Activated CD8-positive, alpha-beta memory T cell treated with anti-CD3 and anti-CD28 coated beads, Interleukin-2, amount 10 ng/mL, durations not matched to agents 7 days and 5 days (primary cell): Measurements from ENCODE around the gene SSTR1. TPM values are rescaled to one million over a fixed set of nuclear protein-coding genes. Genes with fewer than 3 reads are reported as not detected.

Experiments
- ATAC-seq: fragments of 150-1000 bp; cut with Tn5 transposase; one replicate; pipeline ENCODE4 v1.10.0; 2021; ENCODE audit warnings: moderate library complexity
- CTCF ChIA-PET: fragments of 350-600 bp; sonication (Branson Sonifier 250); formaldehyde crosslinking; loops from one replicate; lab custom pipeline; 2021; ENCODE audit warnings: antibody characterized with exemption; lab: Charles Lee
- DNase-seq: peaks from one replicate; pipeline ENCODE4 v3.0.0-alpha.2; 2020
- H3K27ac Mint-ChIP-seq: one replicate; pipeline ENCODE4 v1.8.0; 2021; ENCODE audit warnings: mild to moderate bottlenecking, mixed read lengths
- H3K27me3 Mint-ChIP-seq: one replicate; pipeline ENCODE4 v1.8.0; 2021; ENCODE audit warnings: mixed read lengths
- H3K36me3 Mint-ChIP-seq: one replicate; pipeline ENCODE4 v1.8.0; 2021; ENCODE audit warnings: mild to moderate bottlenecking, mixed read lengths
- H3K4me1 Mint-ChIP-seq: one replicate; pipeline ENCODE4 v1.8.0; 2021; ENCODE audit warnings: mixed read lengths
- H3K4me3 Mint-ChIP-seq: one replicate; pipeline ENCODE4 v1.8.0; 2021; ENCODE audit warnings: mild to moderate bottlenecking, moderate library complexity, mixed read lengths
- H3K9me3 Mint-ChIP-seq: one replicate; pipeline ENCODE4 v1.8.0; 2022; ENCODE audit warnings: low read depth, mixed read lengths
- total RNA-seq, 2 experiments: library from RNA; stranded (reverse); gene quantifications; one replicate each; pipeline ENCODE4 v1.2.3, GENCODE V29; 2021

SSTR1 gene
- total RNA-seq, 2 experiments from 2014 or later, result not detected

DNA sequence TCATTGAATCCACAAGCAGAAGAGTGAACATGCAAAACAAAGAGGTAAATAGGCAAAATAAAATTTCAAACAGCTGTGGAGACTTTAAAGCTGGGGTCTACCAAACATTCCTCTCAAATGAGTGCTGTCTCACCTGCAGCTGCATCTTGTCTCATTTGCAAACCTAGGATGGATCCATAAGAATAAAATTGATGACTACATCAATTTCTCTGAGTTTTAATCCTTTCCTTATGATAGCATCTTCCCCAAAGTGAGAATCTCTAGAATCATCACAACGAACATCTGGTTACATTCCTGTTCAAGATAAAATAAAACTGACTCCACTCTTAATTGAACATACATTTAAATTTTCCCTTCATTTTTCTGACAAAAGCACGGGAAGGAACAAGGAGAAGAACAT, 18.2 kb downstream of the SSTR1 start:
- Mint-ChIP-seq H3K9me3 (peaks cover 2% of the 10 kb centered on the region), H3K36me3 (no peaks in the 10 kb centered on the region), H3K4me3 (no peak overlapping the region), H3K27ac (no peak overlapping the region), H3K4me1 (no peaks in the 10 kb centered on the region), H3K27me3 (peaks cover 3% of the 10 kb centered on the region)
- CTCF ChIA-PET, result no interaction called here
- ATAC-seq (no peak), DNase-seq (no peak)

- no peak for ATAC-seq
Measured at GRCh38 chr14:38226366-38226765, 18.7 kb downstream of the SSTR1 start.

DNA sequence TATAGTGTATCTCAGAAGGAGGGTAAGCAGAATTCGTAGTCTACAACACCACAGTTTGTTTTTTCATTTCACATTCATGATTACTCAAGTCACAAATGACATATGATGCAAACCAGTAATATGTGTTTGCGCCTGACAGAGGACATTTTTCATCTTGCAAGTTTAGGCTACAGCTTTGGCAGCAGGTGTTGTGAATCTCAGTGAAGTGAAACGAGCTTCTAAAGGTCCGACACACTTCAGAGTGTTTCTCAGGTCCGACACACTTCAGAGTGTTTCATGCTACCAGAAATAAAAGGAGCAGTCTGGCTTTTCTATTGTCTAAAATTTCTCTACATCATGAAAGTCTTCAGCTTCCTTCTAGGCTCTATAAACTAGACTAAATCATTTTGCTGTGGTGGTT, 25.5 kb downstream of the SSTR1 start:
- no peak for DNase-seq
- no peak overlapping the region for H3K4me3 Mint-ChIP-seq
- H3K27me3 Mint-ChIP-seq, result peaks cover 4% of the 10 kb centered on the region
- no peak overlapping the region for H3K27ac Mint-ChIP-seq
- ATAC-seq, result no peak
- CTCF ChIA-PET, result no interaction called here
- no peaks in the 10 kb centered on the region for H3K36me3 Mint-ChIP-seq
- no peaks in the 10 kb centered on the region for H3K4me1 Mint-ChIP-seq
- no peaks in the 10 kb centered on the region for H3K9me3 Mint-ChIP-seq

More at GRCh38 chr14:38226366-38226765, 18.7 kb downstream of the SSTR1 start:
- Mint-ChIP-seq H3K9me3 (peaks cover 2% of the 10 kb centered on the region), H3K4me3 (no peak overlapping the region), H3K27ac (no peak overlapping the region), H3K36me3 (no peaks in the 10 kb centered on the region), H3K27me3 (peaks cover 3% of the 10 kb centered on the region), H3K4me1 (no peaks in the 10 kb centered on the region)
- CTCF ChIA-PET, result no interaction called here
- no peak for DNase-seq

DNA sequence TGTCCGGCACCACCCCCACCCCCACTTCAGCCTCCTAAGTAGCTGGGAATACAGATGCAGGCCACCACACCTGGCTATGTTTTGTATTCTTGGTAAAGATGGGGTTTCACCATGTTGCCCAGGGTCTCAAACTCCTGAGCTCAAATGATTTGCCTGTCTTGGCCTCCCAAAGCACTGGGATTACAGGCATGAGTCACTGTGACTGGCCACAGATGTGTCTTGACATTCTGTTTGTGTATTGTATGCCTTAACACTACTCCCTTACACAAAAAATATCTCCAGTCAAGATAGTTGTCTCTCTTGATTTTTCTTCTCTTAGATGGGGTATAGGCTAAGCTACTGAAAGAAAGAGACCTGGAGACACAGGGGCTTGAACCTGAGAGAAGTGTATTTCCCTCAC, 30.6 kb downstream of the SSTR1 start:
- Mint-ChIP-seq H3K27ac (no peak overlapping the region), H3K4me1 (no peaks in the 10 kb centered on the region), H3K4me3 (no peak overlapping the region), H3K27me3 (no peaks in the 10 kb centered on the region), H3K9me3 (no peaks in the 10 kb centered on the region), H3K36me3 (no peaks in the 10 kb centered on the region)
- no peak for ATAC-seq
- DNase-seq, result no peak
- CTCF ChIA-PET, result no interaction called here

DNA sequence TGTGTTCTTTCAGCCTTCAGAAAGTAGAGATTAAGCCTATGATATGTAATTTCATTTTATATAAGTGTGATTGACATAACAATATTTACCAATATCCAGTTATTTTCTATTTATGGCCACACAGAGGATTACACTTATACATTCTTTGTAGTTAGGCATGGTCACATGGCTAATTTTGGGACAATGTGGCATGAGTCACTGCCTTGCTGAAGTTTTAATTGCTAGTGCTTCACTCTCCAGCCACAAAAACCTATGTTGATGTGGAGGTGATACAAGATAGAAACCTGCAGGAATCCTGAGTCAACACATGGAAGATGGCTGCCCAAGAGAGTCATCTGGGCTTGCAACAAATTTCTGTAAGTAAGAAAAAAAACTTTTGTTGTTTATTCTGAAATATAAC, 31.2 kb downstream of the SSTR1 start:
- DNase-seq, result no peak
- CTCF ChIA-PET, result no interaction called here
- Mint-ChIP-seq H3K4me3 (no peak overlapping the region), H3K27me3 (no peaks in the 10 kb centered on the region), H3K36me3 (no peaks in the 10 kb centered on the region), H3K27ac (no peak overlapping the region), H3K9me3 (no peaks in the 10 kb centered on the region), H3K4me1 (no peaks in the 10 kb centered on the region)
- no peak for ATAC-seq

- Mint-ChIP-seq H3K36me3 (no peaks in the 10 kb centered on the region), H3K4me3 (no peak overlapping the region), H3K4me1 (no peaks in the 10 kb centered on the region), H3K27me3 (peaks cover 2% of the 10 kb centered on the region), H3K27ac (no peak overlapping the region), H3K9me3 (no peaks in the 10 kb centered on the region)
- CTCF ChIA-PET, result no interaction called here
- DNase-seq (no peak), ATAC-seq (no peak)
Measured at GRCh38 chr14:38243696-38244240, 36.1 kb downstream of the SSTR1 start.

- H3K4me3 Mint-ChIP-seq, result no peak overlapping the region
- no peaks in the 10 kb centered on the region for H3K9me3 Mint-ChIP-seq
- no peak overlapping the region for H3K27ac Mint-ChIP-seq
- no peak for ATAC-seq
- H3K4me1 Mint-ChIP-seq, result no peaks in the 10 kb centered on the region
- no peaks in the 10 kb centered on the region for H3K36me3 Mint-ChIP-seq
- no peak for DNase-seq
- CTCF ChIA-PET, result no interaction called here
- peaks cover 8% of the 10 kb centered on the region for H3K27me3 Mint-ChIP-seq
Measured at GRCh38 chr14:38248321-38249028, 40.8 kb downstream of the SSTR1 start.

- no peaks in the 10 kb centered on the region for H3K36me3 Mint-ChIP-seq
- H3K27ac Mint-ChIP-seq, result no peak overlapping the region
- H3K9me3 Mint-ChIP-seq, result no peaks in the 10 kb centered on the region
- CTCF ChIA-PET, result no interaction called here
- H3K4me1 Mint-ChIP-seq, result no peaks in the 10 kb centered on the region
- no peak overlapping the region for H3K4me3 Mint-ChIP-seq
- ATAC-seq, result no peak
- H3K27me3 Mint-ChIP-seq, result peaks cover 25% of the 10 kb centered on the region
- DNase-seq, result no peak
Measured at GRCh38 chr14:38250331-38250730, 42.6 kb downstream of the SSTR1 start.

DNA sequence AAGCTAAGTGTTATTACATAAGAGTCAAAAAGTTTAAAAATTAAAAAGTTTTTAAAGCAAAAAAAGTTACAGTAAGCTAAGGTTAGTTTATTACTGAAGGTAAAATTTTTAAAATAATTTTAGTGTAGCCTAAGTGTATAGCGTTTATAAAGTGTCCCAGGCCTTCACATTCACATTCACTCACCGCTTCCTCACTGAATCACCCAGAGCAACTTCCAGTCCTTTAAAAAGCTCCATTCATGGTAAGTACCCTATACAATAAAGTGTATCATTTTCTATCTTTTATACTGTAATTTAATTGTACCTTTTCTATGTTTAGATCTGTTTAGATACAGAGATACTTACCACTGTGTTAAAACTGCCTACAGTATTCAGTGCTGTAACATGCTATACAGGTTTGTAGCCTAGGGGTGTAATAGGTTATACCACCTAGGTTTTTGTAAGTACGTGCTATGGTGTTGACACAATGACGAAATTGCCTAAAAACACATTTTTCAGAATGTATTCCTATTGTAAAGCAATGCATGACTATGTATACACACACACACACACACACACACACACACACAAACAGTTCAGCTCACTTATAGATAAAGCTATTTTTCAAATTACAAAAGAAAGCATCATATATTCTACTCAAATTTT, 44.5 kb downstream of the SSTR1 start:
- no peak for ATAC-seq
- CTCF ChIA-PET, result no interaction called here

GRCh38 chr14:38253676-38254075, 46.0 kb downstream of the SSTR1 start:
- Mint-ChIP-seq H3K4me1 (peaks cover 4% of the 10 kb centered on the region), H3K9me3 (no peaks in the 10 kb centered on the region)
- CTCF ChIA-PET, result no interaction called here

More for the DNA sequence above, 44.5 kb downstream of the SSTR1 start:
- DNase-seq, result no peak
- no peak overlapping the region for H3K27ac Mint-ChIP-seq
- no peak overlapping the region for H3K4me3 Mint-ChIP-seq
- peaks cover 37% of the 10 kb centered on the region for H3K27me3 Mint-ChIP-seq
- peaks cover 4% of the 10 kb centered on the region for H3K4me1 Mint-ChIP-seq
- H3K36me3 Mint-ChIP-seq, result peaks cover 2% of the 10 kb centered on the region
- no peaks in the 10 kb centered on the region for H3K9me3 Mint-ChIP-seq

GRCh38 chr14:38254571-38255407, 47.1 kb downstream of the SSTR1 start:
- peaks cover 43% of the 10 kb centered on the region for H3K27me3 Mint-ChIP-seq
- no peak overlapping the region for H3K27ac Mint-ChIP-seq
- no peaks in the 10 kb centered on the region for H3K9me3 Mint-ChIP-seq
- H3K36me3 Mint-ChIP-seq, result peaks cover 2% of the 10 kb centered on the region
- no peak for DNase-seq
- CTCF ChIA-PET, result no interaction called here
- H3K4me1 Mint-ChIP-seq, result peaks cover 4% of the 10 kb centered on the region
- H3K4me3 Mint-ChIP-seq, result no peak overlapping the region
- ATAC-seq, result no peak

More at GRCh38 chr14:38253676-38254075, 46.0 kb downstream of the SSTR1 start:
- ATAC-seq, result no peak
- Mint-ChIP-seq H3K4me3 (no peak overlapping the region), H3K27me3 (peaks cover 43% of the 10 kb centered on the region), H3K27ac (no peak overlapping the region), H3K36me3 (peaks cover 2% of the 10 kb centered on the region)
- DNase-seq, result no peak

DNA sequence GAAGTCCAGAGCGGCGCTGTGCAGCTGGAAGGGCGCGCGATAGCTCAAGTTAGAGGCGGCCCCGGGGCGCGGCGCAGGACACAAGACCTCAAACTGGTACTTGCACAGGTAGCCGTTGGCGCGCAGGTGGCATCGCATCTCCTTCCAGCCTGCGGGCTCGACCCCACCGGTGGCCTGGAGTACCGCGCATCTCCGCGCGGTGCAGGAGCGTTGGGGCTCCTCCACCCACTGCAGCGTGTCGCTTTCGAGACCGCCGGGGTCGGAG, 47.6 kb downstream of the SSTR1 start:
- Mint-ChIP-seq H3K4me1 (peaks cover 4% of the 10 kb centered on the region), H3K9me3 (no peaks in the 10 kb centered on the region), H3K36me3 (peaks cover 2% of the 10 kb centered on the region), H3K27me3 (peaks cover 43% of the 10 kb centered on the region), H3K27ac (no peak overlapping the region), H3K4me3 (no peak overlapping the region)
- DNase-seq (no peak), ATAC-seq (peak; percentile 48)
- CTCF ChIA-PET, result no interaction called here

DNA sequence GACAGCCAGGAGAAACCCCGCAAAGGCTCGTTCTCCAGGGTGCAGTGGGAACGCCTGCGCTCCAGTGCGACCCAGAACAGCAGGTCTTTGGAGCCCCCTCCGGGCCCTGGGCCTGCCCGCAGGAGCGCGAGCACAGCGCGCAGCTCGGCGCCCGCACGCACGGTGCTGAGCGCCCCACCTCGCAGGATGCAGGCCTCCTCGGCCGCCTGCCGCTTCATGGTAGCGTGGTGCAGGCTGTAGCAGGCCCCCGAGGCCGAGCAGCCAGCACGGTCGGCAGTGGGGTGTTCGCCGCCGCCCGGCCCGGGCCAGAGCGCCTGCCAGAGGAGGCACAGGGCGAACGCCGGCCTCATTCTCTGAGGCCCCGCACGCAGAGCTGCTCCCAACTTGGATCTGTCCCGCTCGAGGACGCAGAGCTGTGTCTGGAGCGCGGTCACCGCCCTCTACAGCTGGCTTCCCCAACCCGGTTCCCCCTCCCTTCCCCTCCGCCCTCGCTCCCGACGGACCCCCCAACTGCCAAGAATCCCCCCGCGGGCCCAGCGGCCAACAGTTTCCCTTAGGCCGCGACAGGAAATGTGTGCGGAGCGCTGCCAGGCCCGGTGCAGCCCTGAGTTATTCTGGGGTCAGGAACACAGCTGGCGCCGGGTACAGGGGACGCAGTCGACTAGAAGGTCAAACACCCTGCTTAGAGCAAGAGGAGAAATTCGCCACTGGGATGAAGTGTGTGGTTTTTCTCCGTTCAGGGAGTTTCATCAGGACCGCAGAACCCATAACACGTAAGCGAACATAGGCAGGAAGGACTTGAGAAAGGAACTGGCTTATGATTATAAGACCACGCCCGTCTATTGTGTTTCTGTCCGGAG, 48.2 kb downstream of the SSTR1 start, which contains the start of gene CLEC14A:
Gene CLEC14A (minus strand): TSS at position 421 of the 860 bp plus-strand sequence. CDS start 71 bp downstream, at position 350.
- CTCF ChIA-PET, result no interaction called here
- H3K4me3 Mint-ChIP-seq, result no peak within 1 kb of the TSS
- peaks cover 2% of the 10 kb centered on the region for H3K36me3 Mint-ChIP-seq
- DNase-seq, result no peak
- peaks cover 2% of the 10 kb centered on the region for H3K9me3 Mint-ChIP-seq
- H3K27ac Mint-ChIP-seq, result no peak within 1 kb of the TSS
- H3K27me3 Mint-ChIP-seq, result peaks cover 43% of the 10 kb centered on the region
- peak; percentile 82 for ATAC-seq
- H3K4me1 Mint-ChIP-seq, result peaks cover 4% of the 10 kb centered on the region
